GOT3 (cell line): Measurements from ENCODE around the gene SACS.
"Not testable (repeated sequence)": the region's sequence is repeated elsewhere in the genome, so short reads cannot be mapped to it uniquely, and the experiment has no call there.

ENCODE experiments used
- DNase-seq: peaks from one replicate; lab custom pipeline; 2025; ENCODE audit warnings: mixed read lengths; lab: John Stamatoyannopoulos, UW

The SACS gene

DNA sequence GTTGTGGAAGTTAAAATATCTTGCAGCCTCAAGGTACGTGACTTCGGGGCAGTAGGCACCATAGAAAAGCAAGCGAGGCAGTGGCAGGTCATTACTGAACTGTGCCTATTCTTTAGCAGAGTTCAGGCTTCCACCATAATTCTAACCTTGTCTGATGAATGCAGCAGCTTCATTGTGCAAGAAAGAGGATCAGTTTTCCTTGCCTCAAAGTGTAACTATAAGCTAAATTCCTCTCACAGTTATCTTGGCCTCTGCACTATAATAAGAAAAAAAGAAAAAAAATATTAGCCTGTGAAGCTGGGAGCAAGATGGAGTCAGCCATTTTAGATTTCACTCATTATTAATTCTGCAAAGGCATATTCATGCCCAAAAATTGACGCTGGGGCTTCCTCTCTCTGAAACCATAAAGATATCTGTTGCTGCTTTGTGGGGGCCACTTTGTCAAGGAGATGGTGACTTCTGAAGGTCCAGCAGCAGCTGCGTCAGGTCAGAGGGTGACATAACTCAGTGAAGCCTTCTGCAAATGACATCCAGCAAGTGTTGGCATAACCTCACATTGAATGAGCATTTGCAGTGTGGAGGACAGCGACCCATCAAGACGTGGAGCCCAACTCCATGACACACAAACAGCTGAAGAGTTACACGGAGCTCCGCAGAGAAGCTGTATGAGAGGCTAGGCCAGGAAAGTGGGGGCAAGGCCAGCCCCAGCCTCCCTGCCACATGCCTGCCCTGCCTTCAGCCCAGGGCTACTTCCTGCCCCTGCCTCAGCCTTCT is 23.1 kb upstream of the SACS start:
- DNase-seq, result no peak

DNA sequence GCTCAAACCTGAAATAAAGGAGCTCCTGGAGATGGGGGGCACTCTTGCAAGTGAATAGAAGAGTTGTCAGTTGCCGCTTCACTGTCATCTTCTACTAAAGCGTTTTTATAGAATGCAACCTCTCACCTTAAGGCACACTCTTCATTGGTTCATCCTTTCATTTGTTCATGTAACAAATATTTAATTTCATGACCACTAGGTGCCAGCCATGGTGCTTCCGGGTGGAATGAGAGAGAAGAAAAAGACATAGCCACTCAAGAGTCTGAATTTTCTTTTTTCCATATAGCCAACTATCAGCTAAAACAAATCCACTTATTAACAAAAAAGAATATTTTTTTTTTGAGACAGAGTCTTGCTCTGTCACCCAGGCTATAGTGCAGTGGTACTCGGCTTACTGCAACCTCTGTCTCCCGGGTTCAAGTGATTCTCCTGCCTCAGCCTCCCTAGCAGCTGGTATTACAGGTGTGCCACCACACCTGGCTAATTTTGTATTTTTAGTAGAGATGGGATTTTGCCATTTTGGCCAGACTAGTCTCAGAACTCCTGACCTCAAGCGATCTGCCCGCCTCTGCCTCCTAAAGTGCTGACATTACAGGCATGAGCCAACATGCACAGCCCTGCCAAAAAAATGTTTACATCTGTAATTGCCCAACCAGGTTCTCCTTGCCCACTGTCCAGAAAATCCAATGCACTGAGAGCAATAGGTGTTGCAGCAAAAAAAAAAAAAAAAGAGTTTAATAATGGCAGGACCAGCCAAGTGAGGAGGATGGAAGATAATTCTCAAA is 22.1 kb upstream of the SACS start:
- no peak for DNase-seq

DNA sequence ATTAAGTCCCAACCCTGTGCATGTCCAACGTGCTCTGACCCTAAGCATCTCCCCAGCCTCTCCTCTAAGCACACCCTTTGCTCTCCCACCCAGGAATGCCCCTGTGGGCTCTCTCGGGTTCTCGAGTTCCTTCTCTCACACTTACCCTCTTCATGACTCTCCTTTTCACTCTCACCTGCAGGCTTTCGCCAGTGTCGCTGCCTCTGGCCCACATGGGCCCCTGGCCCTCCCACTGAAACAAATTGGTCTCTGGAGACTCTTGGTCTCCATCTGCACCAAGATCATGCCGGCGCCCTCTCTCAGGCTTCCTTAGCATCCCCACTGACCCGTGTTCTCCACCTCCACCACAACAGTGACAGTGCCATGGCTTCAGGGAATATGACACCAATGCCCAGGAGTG is 19.6 kb upstream of the SACS start:
- no peak for DNase-seq

DNA sequence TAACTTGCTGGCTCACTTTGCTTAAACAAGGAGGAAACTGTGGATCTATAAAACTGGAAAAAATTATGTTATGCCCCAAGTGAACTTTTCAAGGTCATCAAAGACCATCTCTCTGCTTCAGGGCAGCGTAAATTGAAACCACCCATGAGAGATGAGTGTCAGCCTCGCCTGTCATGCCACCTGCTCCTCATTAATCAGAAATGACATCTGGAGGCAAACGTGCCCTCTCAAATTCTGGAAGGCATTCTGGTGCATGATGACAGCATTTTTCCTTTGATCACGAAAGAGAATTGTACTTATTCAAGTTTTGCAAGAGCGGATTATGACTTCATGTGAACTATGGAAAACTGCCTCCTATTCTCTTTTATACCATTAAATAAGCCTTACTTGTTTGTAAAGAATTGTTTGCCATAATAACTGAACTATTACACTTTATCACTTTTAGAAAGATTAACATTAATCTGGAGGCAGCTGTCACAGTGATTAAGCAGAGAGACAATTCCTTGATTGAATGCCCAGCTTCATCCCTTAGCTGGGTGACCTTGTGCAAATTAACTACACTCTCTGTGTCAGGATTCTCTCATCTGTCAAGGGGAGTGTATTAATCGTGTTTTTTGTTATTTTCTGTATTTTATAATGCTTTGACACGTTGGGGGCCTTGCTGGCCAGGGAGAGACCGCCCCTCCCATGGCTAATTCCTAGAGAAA is 17.0 kb upstream of the SACS start:
- DNase-seq, result no peak

DNA sequence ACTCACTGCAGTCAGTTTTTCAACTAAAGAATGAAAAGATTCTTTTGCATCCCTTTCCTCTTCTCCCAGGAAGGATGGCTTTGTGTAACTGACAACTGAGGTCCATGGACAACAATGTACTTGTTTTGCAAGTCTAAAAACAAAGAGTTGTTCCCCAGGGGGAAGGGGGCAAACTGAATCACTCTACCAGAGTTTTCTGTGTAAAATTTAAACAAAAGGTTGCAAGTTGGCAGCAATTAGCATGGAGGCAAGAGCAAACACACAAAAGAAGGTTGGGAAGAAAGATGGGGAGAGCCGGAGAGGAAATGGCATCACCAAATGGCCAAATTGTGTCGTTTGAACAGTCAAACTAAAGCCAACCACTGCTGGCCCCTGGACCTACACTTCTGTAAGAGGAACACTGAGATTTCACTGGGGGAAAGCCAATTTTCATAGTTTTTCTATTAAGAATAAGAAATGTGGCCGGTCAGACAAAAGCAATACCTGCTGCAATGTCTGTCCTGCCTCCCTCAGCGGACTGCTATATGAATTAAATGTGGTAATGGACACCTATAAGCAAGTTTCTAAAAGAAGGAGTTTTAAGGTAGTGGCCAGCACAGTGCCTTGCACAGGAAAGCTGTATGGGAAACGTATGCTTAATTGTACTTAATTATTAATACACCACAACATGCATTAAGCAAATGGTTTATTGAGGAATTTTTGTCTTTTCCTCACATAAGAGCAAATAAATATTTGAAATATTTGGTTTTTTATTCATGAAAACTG is 16.1 kb upstream of the SACS start:
- no peak for DNase-seq

DNA sequence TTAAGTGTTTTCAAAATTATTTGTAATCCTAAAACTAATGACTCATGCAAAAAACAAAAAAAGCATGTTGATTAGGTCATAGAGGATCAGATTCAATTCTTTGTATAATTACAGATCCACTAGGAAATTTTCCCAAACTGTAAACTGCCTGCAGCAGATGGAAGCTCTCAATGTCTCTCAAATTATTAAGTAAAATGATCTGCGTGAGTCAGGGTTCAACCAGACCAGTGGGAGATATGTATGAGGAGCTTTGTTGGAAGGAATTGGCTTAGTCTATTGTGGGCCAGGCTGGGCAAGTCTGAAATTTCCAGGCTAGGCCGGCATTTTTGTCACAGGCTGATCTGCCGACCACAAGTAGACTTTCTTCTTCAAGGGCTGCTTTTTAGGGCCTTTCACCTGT is 14.4 kb upstream of the SACS start:
- no peak for DNase-seq

DNA sequence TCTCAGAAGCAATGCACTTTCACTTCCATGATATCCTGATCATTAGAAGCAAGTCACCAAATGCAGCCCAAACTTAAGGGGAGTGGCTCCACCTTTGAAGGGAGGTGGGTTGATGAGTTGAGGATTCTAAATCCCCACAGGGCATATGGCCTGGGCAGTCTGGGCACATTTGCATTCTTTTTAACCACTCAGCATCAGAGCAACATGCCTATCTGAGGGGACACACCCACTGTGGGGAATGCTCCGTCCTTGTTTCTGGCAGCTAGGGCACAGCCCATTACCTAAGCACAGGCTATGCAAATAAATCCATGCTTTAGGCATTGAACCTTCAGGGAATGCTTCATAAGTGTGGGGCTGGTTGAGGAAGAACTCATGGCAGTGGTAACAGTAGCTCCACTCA is 12.3 kb upstream of the SACS start:
- DNase-seq, result no peak

GRCh38 chr13:23443878-23444277 is 10.4 kb upstream of the SACS start:
- no peak for DNase-seq

- DNase-seq, result no peak
Observed at GRCh38 chr13:23443110-23443509, 9.6 kb upstream of the SACS start.

GRCh38 chr13:23440821-23441618 is 7.5 kb upstream of the SACS start:
- no peak for DNase-seq

DNA sequence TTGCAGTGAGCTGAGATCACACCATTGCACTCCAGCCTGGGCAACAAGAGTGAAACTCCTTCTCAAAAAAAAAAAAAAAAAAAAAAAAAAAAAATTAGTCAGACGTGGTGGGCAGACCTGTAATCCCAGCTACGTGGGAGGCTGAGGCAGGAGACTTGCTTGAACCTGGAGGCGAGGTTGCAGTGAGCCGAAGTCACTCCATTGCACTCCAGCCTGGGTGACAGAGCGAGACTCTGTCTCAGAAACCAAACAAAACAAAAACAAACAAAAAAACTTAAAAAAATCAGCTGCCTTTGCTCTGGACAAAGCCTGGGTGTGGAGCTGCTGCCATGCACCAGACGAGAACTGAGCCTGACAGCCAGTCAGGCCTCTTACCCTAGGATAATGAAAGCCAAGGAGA is 6.8 kb upstream of the SACS start:
- DNase-seq, result not testable (repeated sequence)

- DNase-seq, result no peak
Observed at GRCh38 chr13:23437916-23438315, 4.4 kb upstream of the SACS start.

DNA sequence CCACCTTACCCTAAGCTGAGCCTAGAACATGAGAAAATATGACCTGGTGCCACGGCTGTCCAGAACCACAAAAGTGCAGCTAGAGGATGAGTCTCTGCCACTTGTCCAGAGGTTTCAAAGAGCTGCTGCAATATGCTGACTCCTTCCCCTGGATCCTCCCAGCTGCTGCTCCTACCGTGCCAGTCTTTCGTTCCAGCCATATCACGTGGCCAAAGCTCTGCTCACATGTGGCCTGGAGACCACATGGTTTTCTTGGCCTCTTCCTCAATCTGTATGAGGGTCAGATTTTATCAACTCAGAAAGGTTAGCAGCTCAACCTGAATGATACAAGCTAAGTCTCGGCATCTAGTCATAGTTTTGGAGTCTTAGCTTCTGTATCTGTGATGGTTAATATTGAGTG is 3.2 kb upstream of the SACS start:
- DNase-seq, result no peak

DNA sequence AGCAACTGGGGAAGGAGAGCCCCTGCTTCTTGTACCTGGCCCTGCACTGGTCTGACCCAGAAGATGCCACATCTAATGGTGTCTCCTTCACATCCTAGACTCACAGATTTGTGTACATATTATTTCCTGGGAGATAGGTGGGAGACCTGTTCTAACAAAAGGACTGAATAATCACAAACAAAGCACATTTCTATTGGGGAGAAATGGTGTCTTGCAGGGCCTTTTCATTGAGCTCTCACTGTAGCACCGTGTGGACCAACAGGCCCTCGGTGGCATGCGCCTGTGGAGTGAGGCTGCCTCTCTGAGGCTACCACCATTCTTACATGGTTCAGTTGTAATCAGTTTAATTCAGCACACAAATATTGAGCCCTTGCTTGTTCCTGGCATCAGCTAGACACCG is 989 bp upstream of the SACS start:
- no peak for DNase-seq

DNA sequence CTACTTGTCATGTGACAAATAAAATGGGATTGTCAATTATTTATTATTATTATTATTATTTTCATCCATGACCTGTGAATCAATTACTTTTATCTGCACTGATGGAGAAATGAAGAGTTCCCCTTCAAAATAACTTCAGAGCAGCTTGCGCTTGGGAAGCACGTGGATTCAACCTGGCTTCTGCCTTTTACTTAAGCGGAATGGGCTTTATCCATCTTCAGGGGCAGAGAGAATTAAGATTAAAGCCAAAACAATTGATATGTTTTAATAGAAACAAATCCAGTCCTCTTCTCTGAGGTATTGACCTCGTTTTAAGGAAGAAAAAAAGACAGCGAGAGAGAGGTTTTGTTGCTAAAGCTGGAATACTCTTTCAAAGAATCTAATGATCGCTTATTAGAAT is 876 bp downstream of the SACS start:
- DNase-seq, result no peak

- no peak for DNase-seq
Observed at GRCh38 chr13:23430664-23431063, 2.8 kb downstream of the SACS start.

DNA sequence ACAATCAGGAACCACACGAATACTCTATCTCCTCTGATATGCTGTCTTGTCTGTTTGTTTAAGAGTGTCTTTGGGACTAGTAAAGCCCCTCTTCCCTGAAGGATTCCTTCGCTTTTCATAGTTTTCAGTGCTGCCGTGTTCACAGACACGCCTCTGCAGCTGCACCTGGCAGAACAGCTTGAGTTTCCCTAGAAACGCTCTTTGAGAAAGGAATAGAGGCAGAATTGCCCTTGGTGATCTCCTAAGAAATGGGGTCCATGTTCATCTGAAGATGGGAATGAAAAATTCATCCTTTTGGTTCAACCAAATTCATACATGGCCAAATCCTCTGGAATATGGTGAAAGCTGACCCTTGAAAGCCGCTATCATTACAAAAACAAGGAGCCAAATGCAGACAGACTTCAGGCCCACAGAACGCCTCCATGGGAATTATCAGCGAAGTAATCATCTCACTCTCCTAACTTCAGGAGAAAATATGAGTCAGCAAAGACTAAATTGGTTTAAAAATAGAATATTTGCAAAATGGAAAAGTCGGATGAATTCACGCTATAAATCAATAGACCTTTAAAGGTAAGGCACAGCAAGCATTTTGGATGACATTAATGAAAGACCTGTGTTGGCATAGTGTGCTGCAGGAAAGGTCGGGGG is 5.5 kb downstream of the SACS start:
- no peak for DNase-seq

GRCh38 chr13:23427342-23427843 is 6.1 kb downstream of the SACS start:
- DNase-seq, result no peak

GRCh38 chr13:23421596-23421995 is 11.9 kb downstream of the SACS start:
- DNase-seq, result no peak
